K562 (cell line): ENCODE results near the gene TRPM4. TPM values are rescaled to one million over a fixed set of nuclear protein-coding genes. Genes with fewer than 3 reads are reported as not detected.

Experiments used
- CEBPG ChIP-seq, 3 experiments: fragments of 200-800 bp in 1 of 3; sonication (Bioruptor generic) in 1 of 3; sonication (generic) in 1 of 3; formaldehyde crosslinking in 1 of 3; IDR thresholded peaks in 2 of 3; conservative IDR thresholded peaks in 1 of 3; 2 replicates each; pipeline versions ENCODE4 v1.6.1 to v1.8.0; 2016 to 2022; ENCODE audit warnings: missing compliant biosample characterization in 2 of 3, missing genetic modification characterization in 2 of 3, mild to moderate bottlenecking in 1 of 3, missing genetic modification reagents in 1 of 3
- CHD4 ChIP-seq: fragments of 200-600 bp; sonication (generic); IDR thresholded peaks from 3 replicates; pipeline ENCODE4 v1.6.1; 2012; ENCODE audit warnings: low read depth, mild to moderate bottlenecking, mixed read lengths, low read length, inconsistent platforms; ENCODE audit not compliant: insufficient read depth, insufficient replicate concordance, poor library complexity, severe bottlenecking
- ETV6 ChIP-seq, 3 experiments: fragments of 150-350 bp in 1 of 3; sonication (generic) in 1 of 3; formaldehyde crosslinking in 1 of 3; IDR thresholded peaks; 2 replicates each; pipeline versions ENCODE4 v1.6.1 to v1.8.0; 2014 to 2022; ENCODE audit warnings: borderline replicate concordance in 2 of 3, low read depth in 2 of 3, antibody characterized with exemption in 1 of 3, low read length in 1 of 3, mild to moderate bottlenecking in 1 of 3, missing genetic modification reagents in 1 of 3
- HDAC3 ChIP-seq: fragments of 450-650 bp; IDR thresholded peaks from 2 replicates; pipeline ENCODE4 v1.6.1; 2018; ENCODE audit warnings: borderline replicate concordance, mild to moderate bottlenecking, moderate library complexity; ENCODE audit not compliant: partially characterized antibody
- HDAC8 ChIP-seq: fragments of 450-650 bp; IDR thresholded peaks from 2 replicates; pipeline ENCODE4 v1.6.1; 2016; ENCODE audit warnings: mild to moderate bottlenecking, missing genetic modification characterization, moderate library complexity, missing compliant biosample characterization
- HMG20B ChIP-seq: fragments of 250-450 bp; sonication (Bioruptor Pico); IDR thresholded peaks from 2 replicates; pipeline ENCODE4 v1.5.0; 2021; ENCODE audit warnings: mild to moderate bottlenecking
- KDM5B ChIP-seq: fragments of 200-600 bp; sonication (generic); IDR thresholded peaks from 2 replicates; pipeline ENCODE4 v1.6.1; 2012; ENCODE audit warnings: low read depth, mild to moderate bottlenecking, moderate library complexity, low read length, control low read depth, inconsistent platforms; ENCODE audit not compliant: insufficient replicate concordance
- LEF1 ChIP-seq: fragments of 450-650 bp; IDR thresholded peaks from 2 replicates; pipeline ENCODE4 v1.6.1; 2016; ENCODE audit warnings: mild to moderate bottlenecking
- NR2C1 ChIP-seq, 2 experiments: fragments of 450-650 bp; IDR thresholded peaks; 2 replicates each; pipeline ENCODE4 v1.6.1; 2017; ENCODE audit warnings: mild to moderate bottlenecking in 2 of 2, antibody characterized with exemption in 1 of 2, inconsistent platforms in 1 of 2, missing compliant biosample characterization in 1 of 2, missing genetic modification characterization in 1 of 2
- PHF20 ChIP-seq: fragments of 450-650 bp; IDR thresholded peaks from 2 replicates; pipeline ENCODE4 v1.6.1; 2018; ENCODE audit not compliant: partially characterized antibody
- PRDM10 ChIP-seq: fragments of 450-650 bp; IDR thresholded peaks from 2 replicates; pipeline ENCODE4 v1.6.1; 2018; ENCODE audit not compliant: partially characterized antibody
- PTRF ChIP-seq: fragments of 450-650 bp; IDR thresholded peaks from 2 replicates; pipeline ENCODE4 v1.6.1; 2016; ENCODE audit warnings: mild to moderate bottlenecking, missing genetic modification characterization, missing compliant biosample characterization
- SOX6 ChIP-seq: fragments of 450-650 bp; IDR thresholded peaks from 2 replicates; pipeline ENCODE4 v1.6.1; 2014; ENCODE audit warnings: mild to moderate bottlenecking
- TSHZ1 ChIP-seq: fragments of 250-450 bp; sonication (Bioruptor Pico); IDR thresholded peaks from 2 replicates; pipeline ENCODE4 v1.4.0; 2020; ENCODE audit warnings: mild to moderate bottlenecking, moderate library complexity
- ZBTB17 ChIP-seq: fragments of 450-650 bp; formaldehyde crosslinking; IDR thresholded peaks from 2 replicates; pipeline ENCODE4 v1.4.0; 2020; ENCODE audit warnings: mild to moderate bottlenecking
- ZNF197 ChIP-seq: fragments of 200-800 bp; sonication (Bioruptor generic); IDR thresholded peaks from 2 replicates; pipeline ENCODE4 v1.6.1; 2016; ENCODE audit warnings: low read depth, missing genetic modification characterization, missing compliant biosample characterization
- ZNF507 ChIP-seq: conservative IDR thresholded peaks from 2 replicates; pipeline ENCODE4 v1.6.1; 2017; ENCODE audit warnings: missing genetic modification characterization, missing compliant biosample characterization
- polyA plus RNA-seq, 8 experiments: library from polyadenylated mRNA; depleted of rRNA in 4 of 8; stranded (reverse) in 5 of 8; unstranded in 3 of 8; fragments of >200 nt; fragmentation: Nextera tagmentation in 2 of 8; fragmentation: Illumina TruSeq in 1 of 8; extraction: Ambion mirVana in 2 of 8; extraction: Trizol in 1 of 8; gene quantifications; 2 replicates each; pipeline versions ENCODE4 v1.2.1 to v1.2.3, GENCODE V29; 2011 to 2014; ENCODE audit warnings: inconsistent platforms in 1 of 8, missing spikeins in 1 of 8
- total RNA-seq, 7 experiments: library from RNA; depleted of rRNA in 6 of 7; stranded (reverse); fragments of >200 nt in 6 of 7; fragmentation: Illumina TruSeq in 2 of 7; extraction: Trizol in 2 of 7; gene quantifications; 2 replicates each; pipeline versions ENCODE4 v1.2.1 to v1.2.3, GENCODE V29; 2011 to 2021; ENCODE audit warnings: low replicate concordance in 1 of 7

The TRPM4 gene
- total and polyA plus RNA-seq, 9 of the 15 experiments (the other 6 are each of a cell fraction or from before 2014, with no cell fraction given): 6.5 to 45.4 (median 15.2) TPM

- TF ChIP-seq TSHZ1: no peak
- peak; percentile 53 for TF ChIP-seq PHF20
- TF ChIP-seq SOX6: no peak
- no peak for TF ChIP-seq HDAC3
- no peak for TF ChIP-seq ETV6 (IDR thresholded peaks at IDR 0.05; ENCODE audit: borderline replicate concordance in 1 of 2, low read depth in 2 of 2, low read length in 1 of 2)
- TF ChIP-seq ETV6 (CRISPR knock-in tag; IDR thresholded peaks at IDR 0.05; ENCODE audit: borderline replicate concordance): no peak
- TF ChIP-seq HDAC8 (tag): peak; percentile 77
- TF ChIP-seq ZBTB17 (CRISPR knock-in tag): peak; percentile 67; the same call in 1 of the 2 replicates
- TF ChIP-seq CHD4: no peak
- no peak for TF ChIP-seq LEF1
- peak; percentile 79 for TF ChIP-seq PRDM10
- peak; percentile 32 for TF ChIP-seq KDM5B
- TF ChIP-seq ZNF197 (CRISPR knock-in tag): no peak
- TF ChIP-seq HMG20B: no peak
- TF ChIP-seq ZNF507 (tag): no peak
- no peak for TF ChIP-seq NR2C1 (IDR thresholded peaks at IDR 0.05)
- no peak for TF ChIP-seq NR2C1 (tag; IDR thresholded peaks at IDR 0.05)
- no peak for TF ChIP-seq CEBPG (CRISPR knock-in tag; IDR thresholded peaks at IDR 0.05)
- no peak for TF ChIP-seq CEBPG (tag; conservative IDR thresholded peaks at IDR 0.05 in 1 of 2, IDR thresholded peaks at IDR 0.05 in 1 of 2)
- TF ChIP-seq PTRF (tag): no peak
Measured at GRCh38 chr19:49127674-49128544, 29.7 kb upstream of the TRPM4 start (continued).
